GM13977 (cell line): Measurements from ENCODE around the gene SPOP.

Experiments
- DNase-seq: peaks from one replicate; pipeline ENCODE4 v3.0.0; 2012; ENCODE audit warnings: low spot score
- in situ Hi-C: fragments of 300-500 bp; cut with MboI; formaldehyde crosslinking; loops from one replicate; pipeline ENCODE4 v1.12.0; 2022; ENCODE audit warnings: low sequenced_read_pairs, low pct_unique_long_range_greater_than_20kb, mixed read lengths, inconsistent platforms; ENCODE audit not compliant: unreplicated experiment
- TF ChIP-seq, protein P1 (sequence below): IDR thresholded peaks from 2 replicates; pipeline ENCODE4 v1.5.1; 2012; ENCODE audit warnings: mild to moderate bottlenecking, control low read depth; ENCODE audit not compliant: insufficient read depth; ENCODE audit errors: extremely low read depth, missing control alignments

SPOP gene

DNA sequence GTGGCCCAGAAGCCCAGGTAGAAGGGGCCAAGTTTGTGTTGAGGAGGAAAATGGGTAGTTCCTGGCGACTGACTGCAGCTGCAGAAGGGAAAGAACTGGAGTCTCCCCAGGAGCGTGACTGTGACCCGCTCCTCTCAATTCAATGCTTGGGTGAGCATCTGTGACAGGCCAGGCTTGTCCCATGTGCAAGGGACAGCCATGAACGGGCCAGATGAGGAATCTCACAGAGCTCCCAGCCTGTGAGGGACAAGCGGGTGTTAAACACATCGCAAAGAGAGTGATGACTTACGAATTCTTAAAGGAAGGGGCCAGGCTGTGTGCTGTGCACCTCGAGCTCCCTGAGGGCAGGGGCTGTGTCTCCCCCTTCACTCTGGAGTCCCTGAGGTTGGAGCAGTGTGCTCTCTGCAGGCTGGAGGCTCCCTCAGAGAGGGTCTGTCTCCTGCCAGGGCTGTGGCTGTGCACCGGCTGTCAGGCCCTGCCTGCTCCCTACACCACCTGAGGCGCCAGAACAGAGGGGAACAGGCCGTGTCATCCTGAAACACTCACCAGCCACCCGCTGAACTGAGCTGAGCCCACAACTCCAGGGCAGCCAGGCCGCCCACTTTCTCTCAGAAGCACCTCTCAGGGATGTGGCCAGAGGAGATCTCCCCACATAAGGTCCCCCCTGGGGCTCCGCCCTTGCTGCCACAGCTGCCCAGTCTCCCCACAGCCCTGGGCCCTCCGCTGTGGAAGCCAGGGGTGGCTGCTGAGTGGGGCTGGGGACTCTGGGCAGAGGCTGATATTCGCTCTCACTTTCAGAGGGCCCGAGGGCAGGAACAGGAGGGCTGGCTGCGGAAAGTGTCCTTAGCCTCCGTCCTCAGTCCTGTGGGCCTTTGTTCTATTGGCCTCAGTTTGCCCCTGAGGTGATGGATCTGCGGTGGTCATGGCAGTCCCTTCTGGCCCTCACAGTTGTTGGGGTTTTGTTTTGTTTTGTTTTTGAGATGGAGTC lies 127.9 kb downstream of the SPOP start:
- in situ Hi-C loops: loop anchor here (10.0 to 25.0 kb wide), 3 partner anchors 115 to 437 kb away; partner anchors contain the start of genes DLX3 and TAC4
- TF ChIP-seq, protein P1, sequence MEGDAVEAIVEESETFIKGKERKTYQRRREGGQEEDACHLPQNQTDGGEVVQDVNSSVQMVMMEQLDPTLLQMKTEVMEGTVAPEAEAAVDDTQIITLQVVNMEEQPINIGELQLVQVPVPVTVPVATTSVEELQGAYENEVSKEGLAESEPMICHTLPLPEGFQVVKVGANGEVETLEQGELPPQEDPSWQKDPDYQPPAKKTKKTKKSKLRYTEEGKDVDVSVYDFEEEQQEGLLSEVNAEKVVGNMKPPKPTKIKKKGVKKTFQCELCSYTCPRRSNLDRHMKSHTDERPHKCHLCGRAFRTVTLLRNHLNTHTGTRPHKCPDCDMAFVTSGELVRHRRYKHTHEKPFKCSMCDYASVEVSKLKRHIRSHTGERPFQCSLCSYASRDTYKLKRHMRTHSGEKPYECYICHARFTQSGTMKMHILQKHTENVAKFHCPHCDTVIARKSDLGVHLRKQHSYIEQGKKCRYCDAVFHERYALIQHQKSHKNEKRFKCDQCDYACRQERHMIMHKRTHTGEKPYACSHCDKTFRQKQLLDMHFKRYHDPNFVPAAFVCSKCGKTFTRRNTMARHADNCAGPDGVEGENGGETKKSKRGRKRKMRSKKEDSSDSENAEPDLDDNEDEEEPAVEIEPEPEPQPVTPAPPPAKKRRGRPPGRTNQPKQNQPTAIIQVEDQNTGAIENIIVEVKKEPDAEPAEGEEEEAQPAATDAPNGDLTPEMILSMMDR: no peak
- DNase-seq: peak; percentile 14

- DNase-seq: no peak
- in situ Hi-C loops: no loop called here
- TF ChIP-seq, protein P1: no peak
These were observed 128.6 kb downstream of the SPOP start for GRCh38 chr17:49549311-49549605.
